Keratinocyte (primary cell): Measurements from ENCODE around the gene FAM234A. TPM values are rescaled to one million over a fixed set of nuclear protein-coding genes. Genes with fewer than 3 reads are reported as not detected.

Experiments used
- DNase-seq: peaks from one replicate; pipeline ENCODE4 v3.0.0-alpha.2; 2011; ENCODE audit warnings: low read depth, missing footprints, low spot score
- FAIRE-seq: peaks from 2 replicates; lab custom pipeline; 2011; peaks lifted over from hg19 to GRCh38; lab: Jason Lieb, UNC
- H2AFZ ChIP-seq: 2 replicates; pipeline ENCODE4 v1.6.0; 2012; ENCODE audit warnings: low read length, control low read depth, inconsistent platforms; ENCODE audit not compliant: control insufficient read depth
- H3K27ac ChIP-seq: 2 replicates; pipeline ENCODE4 v1.5.1; 2011; ENCODE audit warnings: low read length; ENCODE audit not compliant: control insufficient read depth, insufficient read depth
- H3K27me3 ChIP-seq: 3 replicates; pipeline ENCODE4 v1.6.0; 2011; ENCODE audit warnings: low read length; ENCODE audit not compliant: control insufficient read depth, insufficient read depth; ENCODE audit errors: extremely low read depth
- H3K36me3 ChIP-seq, 2 experiments: 2 replicates in 1 of 2; 3 replicates in 1 of 2; pipeline ENCODE4 v1.5.1; 2011; ENCODE audit warnings: low read length in 2 of 2, mild to moderate bottlenecking in 1 of 2; ENCODE audit not compliant: control insufficient read depth in 2 of 2, insufficient read depth in 2 of 2; ENCODE audit errors: extremely low read depth in 1 of 2
- H3K4me1 ChIP-seq: 3 replicates; pipeline ENCODE4 v1.5.1; 2011; ENCODE audit warnings: low read length; ENCODE audit not compliant: control insufficient read depth, insufficient read depth; ENCODE audit errors: extremely low read depth
- H3K4me2 ChIP-seq: 3 replicates; pipeline ENCODE4 v1.6.0; 2011; ENCODE audit warnings: low read depth, low read length; ENCODE audit not compliant: control insufficient read depth, insufficient read depth; ENCODE audit errors: extremely low read depth
- H3K4me3 ChIP-seq, 3 experiments: fragments of 200-600 bp in 1 of 3; sonication (generic) in 1 of 3; 2 replicates in 2 of 3; 3 replicates in 1 of 3; pipeline ENCODE4 v1.5.1; 2011 to 2016; ENCODE audit warnings: low read length in 3 of 3, mild to moderate bottlenecking in 3 of 3, control low read depth in 2 of 3, inconsistent platforms in 1 of 3, low read depth in 1 of 3, mixed read lengths in 1 of 3, mixed run types in 1 of 3, moderate library complexity in 1 of 3; ENCODE audit not compliant: control insufficient read depth in 2 of 3, insufficient read depth in 2 of 3; ENCODE audit errors: extremely low read depth in 1 of 3
- H3K79me2 ChIP-seq: 2 replicates; pipeline ENCODE4 v1.6.0; 2012; ENCODE audit warnings: low read length; ENCODE audit not compliant: control insufficient read depth, insufficient read depth
- H3K9ac ChIP-seq: 3 replicates; pipeline ENCODE4 v1.6.0; 2011; ENCODE audit warnings: low read length; ENCODE audit not compliant: control insufficient read depth, insufficient read depth; ENCODE audit errors: extremely low read depth
- H3K9me1 ChIP-seq: 3 replicates; pipeline ENCODE4 v1.6.0; 2011; ENCODE audit warnings: low read length; ENCODE audit not compliant: control insufficient read depth, insufficient read depth; ENCODE audit errors: extremely low read depth
- H3K9me3 ChIP-seq: 2 replicates; pipeline ENCODE4 v1.5.1; 2012; ENCODE audit warnings: low read depth, low read length; ENCODE audit not compliant: control insufficient read depth
- H4K20me1 ChIP-seq: 3 replicates; pipeline ENCODE4 v1.6.0; 2011; ENCODE audit warnings: low read length; ENCODE audit not compliant: control insufficient read depth, insufficient read depth; ENCODE audit errors: extremely low read depth
- CTCF ChIP-seq, 3 experiments: IDR thresholded peaks in 1 of 3; conservative IDR thresholded peaks in 1 of 3; optimal IDR thresholded peaks in 1 of 3; 2 replicates in 2 of 3; 3 replicates in 1 of 3; pipeline versions ENCODE3 to v1.5.1; 2011; ENCODE audit warnings: low read length in 3 of 3, mild to moderate bottlenecking in 3 of 3, moderate library complexity in 2 of 3, control low read depth in 1 of 3, inconsistent platforms in 1 of 3; ENCODE audit not compliant: insufficient read depth in 2 of 3; ENCODE audit errors: extremely low read depth in 1 of 3
- EZH2 ChIP-seq: IDR thresholded peaks from one replicate; pipeline ENCODE4 v1.6.1; 2012; ENCODE audit warnings: inconsistent platforms, mild to moderate bottlenecking, low read length, moderate library complexity
- dilution Hi-C: fragments of 300-500 bp; cut with MboI; formaldehyde crosslinking; loops from one replicate; pipeline ENCODE4 v1.7.0; 2020; ENCODE audit warnings: low sequenced_read_pairs; ENCODE audit not compliant: extremely low pct_ligation_motif_present
- polyA plus RNA-seq, 5 experiments: library from polyadenylated mRNA; depleted of rRNA in 3 of 5; stranded (reverse) in 3 of 5; stranded (forward) in 1 of 5; unstranded in 1 of 5; fragments of >200 nt; gene quantifications; 1 replicate in 1 of 5; 2 replicates in 3 of 5; 3 replicates in 1 of 5; pipeline versions ENCODE4 v1.2.1 to v1.2.3, GENCODE V29; 2011 to 2012; ENCODE audit warnings: missing spikeins in 2 of 5, low read depth in 1 of 5, low replicate concordance in 1 of 5

The FAM234A gene
- polyA plus RNA-seq, 1 donor (not counting 4 experiments of a cell fraction or from before 2014, with no cell fraction given), result 18.3 TPM

DNA sequence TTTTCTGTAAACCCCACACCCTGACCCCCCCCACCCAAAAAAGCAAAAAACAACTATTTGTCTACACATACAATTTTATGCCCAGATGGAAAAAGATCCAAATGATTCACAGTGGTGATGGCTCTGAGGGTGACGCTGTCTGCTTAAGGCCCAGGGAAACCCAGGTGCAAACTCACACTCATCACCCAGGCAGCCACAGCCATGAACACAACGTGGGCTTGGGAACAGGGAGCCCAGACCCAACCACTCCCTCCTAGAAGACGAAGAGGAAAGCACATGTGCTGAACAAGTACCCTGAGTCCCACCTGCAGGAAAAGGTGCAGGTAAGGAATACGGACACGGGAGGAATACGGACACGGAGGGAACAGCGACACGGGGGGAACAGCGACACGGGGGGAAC is 48.9 kb upstream of the FAM234A start:
- H4K20me1 ChIP-seq, result no peaks in the 10 kb centered on the region
- dilution Hi-C loops, result no loop called here

DNA sequence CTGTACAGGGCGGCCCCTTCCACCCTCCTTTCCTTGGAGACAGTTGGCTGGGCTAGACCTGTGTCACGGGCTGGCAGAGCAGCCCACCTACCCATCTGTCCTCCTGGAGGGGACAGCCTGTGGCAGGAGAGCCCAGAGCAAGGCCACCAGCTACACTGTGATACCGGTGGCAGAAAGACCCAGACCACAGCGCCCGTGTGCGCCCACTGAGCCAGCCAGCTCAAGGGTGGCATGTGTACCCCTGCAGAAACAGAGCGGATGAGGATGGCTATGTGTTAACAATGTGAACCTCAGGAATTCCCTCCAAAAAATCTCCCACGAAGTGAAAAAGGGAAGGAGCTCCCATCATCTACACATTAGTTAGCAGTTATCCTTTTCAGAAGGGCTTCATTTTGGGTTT is 47.3 kb upstream of the FAM234A start:
- H3K9ac ChIP-seq, result no peak overlapping the region
- H3K9me3 ChIP-seq, result no peaks in the 10 kb centered on the region
- no peaks in the 10 kb centered on the region for H3K4me1 ChIP-seq
- H3K27ac ChIP-seq, result no peak overlapping the region
- no peak overlapping the region for H3K4me3 ChIP-seq
- H3K27me3 ChIP-seq, result no peaks in the 10 kb centered on the region
- H3K36me3 ChIP-seq, result peaks cover 28 to 29% of the 10 kb centered on the region in 2 experiments
- no peak overlapping the region for H3K4me2 ChIP-seq
- FAIRE-seq, result no peak
- no peak for DNase-seq
- peaks cover 6% of the 10 kb centered on the region for H4K20me1 ChIP-seq
- dilution Hi-C loops, result no loop called here
- H3K9me1 ChIP-seq, result no peaks in the 10 kb centered on the region
- H3K79me2 ChIP-seq, result no peaks in the 10 kb centered on the region
- H2AFZ ChIP-seq, result no peak overlapping the region
- TF ChIP-seq EZH2, result no peak
- no peak for TF ChIP-seq CTCF (optimal IDR thresholded peaks at IDR 0.05 in 1 of 3, IDR thresholded peaks at IDR 0.05 in 1 of 3, conservative IDR thresholded peaks at IDR 0.05 in 1 of 3; ENCODE audit: extremely low read depth in 1 of 3, insufficient read depth in 2 of 3, low read length in 3 of 3)

More for the DNA sequence above, 48.9 kb upstream of the FAM234A start:
- H3K4me2 ChIP-seq, result no peak overlapping the region
- H3K4me1 ChIP-seq, result peaks cover 6% of the 10 kb centered on the region
- H3K27me3 ChIP-seq, result peaks cover 6% of the 10 kb centered on the region
- H3K4me3 ChIP-seq, result no peak overlapping the region
- no peak for DNase-seq
- H3K79me2 ChIP-seq, result no peaks in the 10 kb centered on the region
- TF ChIP-seq EZH2 (no peak), CTCF (optimal IDR thresholded peaks at IDR 0.05 in 1 of 3, IDR thresholded peaks at IDR 0.05 in 1 of 3, conservative IDR thresholded peaks at IDR 0.05 in 1 of 3; ENCODE audit: extremely low read depth in 1 of 3, insufficient read depth in 2 of 3, low read length in 3 of 3) (no peak)
- no peak overlapping the region for H2AFZ ChIP-seq
- H3K9me3 ChIP-seq, result no peaks in the 10 kb centered on the region
- no peak overlapping the region for H3K27ac ChIP-seq
- H3K9ac ChIP-seq, result no peak overlapping the region
- FAIRE-seq, result no peak
- no peaks in the 10 kb centered on the region for H3K9me1 ChIP-seq
- H3K36me3 ChIP-seq, result peaks cover 20 to 21% of the 10 kb centered on the region in 2 experiments
